ENCODE results near the gene TMEM198. TPM values are rescaled to one million over a fixed set of nuclear protein-coding genes. Genes with fewer than 3 reads are reported as not detected.

Gene TMEM198
- total RNA-seq, 6 experiments from 2014 or later: 2.3 to 2.8 (median 2.7) TPM

DNA sequence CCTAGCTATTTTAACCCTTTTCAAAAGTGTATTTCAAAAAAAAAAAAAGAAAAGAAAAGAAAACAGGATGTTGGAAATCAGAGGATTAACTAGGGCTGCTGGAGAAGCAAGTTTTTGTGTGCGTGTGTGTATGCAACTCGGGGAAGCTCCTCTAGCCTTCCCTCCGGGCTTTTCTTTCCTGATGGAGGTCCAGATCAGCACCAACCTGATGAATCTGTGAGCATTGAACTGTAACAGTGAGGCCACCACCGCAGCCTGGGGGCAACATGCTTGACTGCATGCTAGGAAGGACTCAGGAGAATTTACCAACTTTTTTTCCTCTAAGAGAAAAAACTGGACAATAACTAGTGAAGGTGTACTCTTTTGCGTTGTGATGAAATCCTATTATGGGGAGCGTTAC, 25.2 kb downstream of the TMEM198 start:
- H3K4me3 Mint-ChIP-seq: no peak overlapping the region
- peaks cover 17% of the 10 kb centered on the region for H3K4me1 Mint-ChIP-seq (ENCODE audit: low read depth)
- H3K9me3 Mint-ChIP-seq: no peaks in the 10 kb centered on the region
- no peak for DNase-seq
- TF ChIP-seq, protein P1, sequence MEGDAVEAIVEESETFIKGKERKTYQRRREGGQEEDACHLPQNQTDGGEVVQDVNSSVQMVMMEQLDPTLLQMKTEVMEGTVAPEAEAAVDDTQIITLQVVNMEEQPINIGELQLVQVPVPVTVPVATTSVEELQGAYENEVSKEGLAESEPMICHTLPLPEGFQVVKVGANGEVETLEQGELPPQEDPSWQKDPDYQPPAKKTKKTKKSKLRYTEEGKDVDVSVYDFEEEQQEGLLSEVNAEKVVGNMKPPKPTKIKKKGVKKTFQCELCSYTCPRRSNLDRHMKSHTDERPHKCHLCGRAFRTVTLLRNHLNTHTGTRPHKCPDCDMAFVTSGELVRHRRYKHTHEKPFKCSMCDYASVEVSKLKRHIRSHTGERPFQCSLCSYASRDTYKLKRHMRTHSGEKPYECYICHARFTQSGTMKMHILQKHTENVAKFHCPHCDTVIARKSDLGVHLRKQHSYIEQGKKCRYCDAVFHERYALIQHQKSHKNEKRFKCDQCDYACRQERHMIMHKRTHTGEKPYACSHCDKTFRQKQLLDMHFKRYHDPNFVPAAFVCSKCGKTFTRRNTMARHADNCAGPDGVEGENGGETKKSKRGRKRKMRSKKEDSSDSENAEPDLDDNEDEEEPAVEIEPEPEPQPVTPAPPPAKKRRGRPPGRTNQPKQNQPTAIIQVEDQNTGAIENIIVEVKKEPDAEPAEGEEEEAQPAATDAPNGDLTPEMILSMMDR (IDR thresholded peaks at IDR 0.05): no peak
- no peak overlapping the region for H3K27ac Mint-ChIP-seq
- H3K27me3 Mint-ChIP-seq (ENCODE audit: insufficient read depth): peaks cover 5% of the 10 kb centered on the region
- peaks cover 22% of the 10 kb centered on the region for H3K36me3 Mint-ChIP-seq (ENCODE audit: low read depth)

DNA sequence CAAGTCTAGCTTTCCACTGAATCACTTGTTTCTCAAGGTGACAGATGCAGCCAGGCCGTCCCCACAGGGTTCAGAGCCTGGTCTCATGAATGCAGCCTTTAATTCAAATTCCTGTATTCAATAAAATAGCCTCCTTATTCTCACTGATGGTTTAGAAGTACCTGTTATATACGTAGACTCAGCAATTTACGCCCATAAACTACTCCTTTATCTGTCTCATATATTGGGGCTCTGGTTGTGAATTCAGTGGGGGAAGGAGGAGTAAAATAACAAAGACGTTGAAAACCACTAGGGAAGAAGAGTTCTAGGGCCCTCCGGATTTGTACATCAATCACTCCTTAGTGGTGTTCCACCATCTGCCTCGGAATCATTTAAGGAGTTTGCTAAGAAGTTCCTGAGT, 25.8 kb downstream of the TMEM198 start:
- Mint-ChIP-seq H3K27ac (no peak overlapping the region), H3K27me3 (ENCODE audit: insufficient read depth) (peaks cover 5% of the 10 kb centered on the region)

DNA sequence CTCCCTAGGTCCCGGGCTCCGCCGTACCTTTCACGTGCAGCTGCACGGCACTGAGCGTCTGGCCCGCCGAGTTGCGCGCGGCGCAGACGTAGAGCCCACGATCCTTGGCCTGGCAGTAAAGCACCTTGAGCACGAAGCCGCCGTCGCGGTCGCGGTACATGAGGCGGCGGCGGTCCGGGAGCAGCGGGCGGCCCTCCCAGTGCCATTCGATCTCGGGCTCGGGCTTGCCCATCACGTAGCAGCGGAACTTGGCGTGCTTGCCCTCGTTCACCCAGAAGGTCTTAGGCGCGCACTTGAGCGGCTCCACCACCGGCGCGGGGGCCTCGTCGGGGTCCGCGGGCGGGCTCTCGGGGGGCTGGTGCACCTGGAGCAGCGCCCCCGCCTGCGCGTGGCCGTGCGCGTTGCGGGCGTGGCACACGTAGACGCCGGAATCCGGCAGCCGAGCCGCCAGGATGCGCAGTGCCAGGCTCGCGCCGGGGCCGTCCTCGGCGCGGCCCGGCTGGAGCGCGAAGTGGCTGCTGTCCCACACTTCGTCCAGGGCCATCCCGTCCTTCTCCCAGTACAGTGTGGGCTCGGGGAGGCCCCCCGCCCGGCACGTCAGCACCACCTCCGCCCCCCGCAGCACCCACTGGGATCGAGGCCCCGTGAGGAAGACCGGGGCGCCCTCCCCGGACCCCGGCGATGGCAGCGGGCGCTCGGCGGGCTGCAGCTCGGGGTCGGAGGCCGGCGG, 26.5 kb downstream of the TMEM198 start:
- Mint-ChIP-seq H3K9me3 (no peaks in the 10 kb centered on the region), H3K4me1 (ENCODE audit: low read depth) (peaks cover 17% of the 10 kb centered on the region), H3K4me3 (peak overlapping the region; percentile 76), H3K27ac (peak overlapping the region; percentile 51; the same call in 1 of the 2 replicates), H3K36me3 (ENCODE audit: low read depth) (peaks cover 18% of the 10 kb centered on the region), H3K27me3 (ENCODE audit: insufficient read depth) (peaks cover 7% of the 10 kb centered on the region)
- DNase-seq: no peak
- TF ChIP-seq, protein P1 (IDR thresholded peaks at IDR 0.05): peak; percentile 44; the same call in 1 of the 2 replicates

More for the DNA sequence above, 25.8 kb downstream of the TMEM198 start:
- TF ChIP-seq, protein P1 (IDR thresholded peaks at IDR 0.05): no peak
- Mint-ChIP-seq H3K36me3 (ENCODE audit: low read depth) (peaks cover 19% of the 10 kb centered on the region), H3K4me1 (ENCODE audit: low read depth) (peaks cover 17% of the 10 kb centered on the region), H3K4me3 (peak overlapping the region; percentile 76), H3K9me3 (no peaks in the 10 kb centered on the region)
- no peak for DNase-seq

DNA sequence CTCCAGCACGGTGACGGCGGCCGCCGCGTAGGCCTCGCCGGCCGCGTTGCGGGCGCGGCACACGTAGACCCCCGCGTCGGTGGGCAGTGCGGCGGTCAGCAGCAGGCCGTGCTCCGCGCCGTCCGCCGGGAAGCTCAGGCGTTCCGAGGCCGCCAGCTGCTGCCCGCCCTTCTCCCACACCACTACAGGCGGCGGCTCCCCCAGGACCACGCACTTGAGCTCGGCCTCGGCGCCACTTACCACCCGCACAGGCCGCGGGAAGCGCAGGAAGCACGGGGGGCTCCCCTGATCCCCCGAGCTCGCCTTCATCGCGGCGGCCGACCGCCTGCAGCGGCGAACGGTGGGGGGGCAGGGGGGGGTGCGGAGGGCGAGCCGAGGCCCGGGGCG, 27.1 kb downstream of the TMEM198 start:
- no peak overlapping the region for H3K27ac Mint-ChIP-seq
- peak overlapping the region; percentile 45 for H3K4me3 Mint-ChIP-seq
- TF ChIP-seq, protein P1 (IDR thresholded peaks at IDR 0.05): no peak
- H3K4me1 Mint-ChIP-seq (ENCODE audit: low read depth): peaks cover 17% of the 10 kb centered on the region
- DNase-seq: no peak
- no peaks in the 10 kb centered on the region for H3K9me3 Mint-ChIP-seq
- peaks cover 18% of the 10 kb centered on the region for H3K36me3 Mint-ChIP-seq (ENCODE audit: low read depth)
- H3K27me3 Mint-ChIP-seq (ENCODE audit: insufficient read depth): peaks cover 10% of the 10 kb centered on the region

DNA sequence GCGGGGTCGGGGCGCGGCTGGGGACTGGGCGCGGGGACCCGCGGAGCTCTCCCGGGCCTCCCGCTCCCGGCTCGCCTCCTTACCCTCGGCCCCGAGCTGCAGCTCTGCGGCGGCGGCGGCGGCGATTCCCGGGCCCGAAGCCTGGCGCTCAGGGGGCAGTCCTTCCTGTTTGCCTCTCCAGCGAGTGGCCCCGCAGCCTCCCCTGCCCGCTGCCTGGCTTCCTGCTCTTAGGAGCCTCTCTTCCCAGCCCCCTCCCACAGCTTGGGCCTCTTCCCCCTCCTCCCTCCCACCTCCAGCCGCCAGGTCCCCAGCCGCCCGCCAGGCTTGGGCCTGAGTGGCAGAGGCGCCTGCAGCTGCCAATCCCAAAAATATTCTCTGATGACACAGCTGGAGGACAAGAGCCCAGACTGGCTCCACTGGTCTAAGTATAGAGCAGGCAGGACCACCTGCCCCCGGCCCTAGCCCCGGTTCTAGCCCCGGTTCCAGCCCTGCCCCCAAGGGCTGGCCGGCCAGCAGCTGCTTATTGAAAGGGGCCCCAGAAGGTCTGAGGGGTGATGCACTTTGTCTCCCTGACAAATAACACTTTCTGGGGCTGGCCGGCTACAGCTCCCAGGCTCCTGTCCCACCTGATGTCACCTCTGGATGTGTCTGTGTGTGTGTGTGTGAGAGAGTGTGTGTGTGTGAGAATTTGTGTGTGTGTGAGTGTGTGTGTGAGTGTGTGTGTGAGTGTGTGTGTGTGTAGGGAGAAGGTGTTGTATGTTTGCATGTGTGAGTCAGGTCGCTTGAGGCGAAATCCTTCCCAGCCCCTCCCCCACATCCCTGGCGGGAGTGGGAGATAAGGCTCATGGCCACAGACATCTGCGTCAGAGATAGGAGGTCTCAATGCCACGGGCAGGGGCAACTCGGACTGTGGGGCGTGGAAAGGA, 27.7 kb downstream of the TMEM198 start, which contains the start of gene OBSL1:
Gene OBSL1, minus strand, starts transcription at position 229 of the 926 bp plus-strand sequence. CDS start 307 bp downstream, outside the sequence.
- peak; percentile 38 for DNase-seq
- Mint-ChIP-seq H3K36me3 (ENCODE audit: low read depth) (peaks cover 14% of the 10 kb centered on the region), H3K27me3 (ENCODE audit: insufficient read depth) (peaks cover 14% of the 10 kb centered on the region), H3K9me3 (no peaks in the 10 kb centered on the region), H3K27ac (peak within 1 kb of the TSS; percentile 53), H3K4me1 (ENCODE audit: low read depth) (peaks cover 17% of the 10 kb centered on the region), H3K4me3 (peak within 1 kb of the TSS; percentile 70)
- TF ChIP-seq, protein P1 (IDR thresholded peaks at IDR 0.05): no peak

All from HFFc6 (cell line).